HG03139 (cell line): ENCODE data around the gene TFG.

Source experiments
- ATAC-seq: cut with Tn5 transposase; IDR thresholded peaks from one replicate; pipeline ENCODE4 v1.9.1; 2021; ENCODE audit not compliant: unreplicated experiment

Gene TFG

GRCh38 chr3:100753846-100754245 lies 44.6 kb downstream of the TFG start:
- no peak for ATAC-seq

GRCh38 chr3:100754563-100755334 lies 45.5 kb downstream of the TFG start:
- ATAC-seq, result no peak

GRCh38 chr3:100756441-100756840 lies 47.1 kb downstream of the TFG start:
- no peak for ATAC-seq

GRCh38 chr3:100759159-100759558 lies 49.9 kb downstream of the TFG start:
- ATAC-seq, result no peak

- ATAC-seq, result no peak
Measured at GRCh38 chr3:100759950-100760349, 50.7 kb downstream of the TFG start.

- no peak for ATAC-seq
Measured at GRCh38 chr3:100760377-100760776, 51.1 kb downstream of the TFG start.

- peak; percentile 82 for ATAC-seq
Measured at GRCh38 chr3:100761211-100761942, 52.1 kb downstream of the TFG start.

GRCh38 chr3:100761951-100762350 lies 52.7 kb downstream of the TFG start:
- no peak for ATAC-seq

- ATAC-seq, result no peak
Measured at GRCh38 chr3:100765437-100765975, 56.2 kb downstream of the TFG start.

- no peak for ATAC-seq
Measured at GRCh38 chr3:100766069-100766468, 56.8 kb downstream of the TFG start.

- ATAC-seq, result no peak
Measured at GRCh38 chr3:100769693-100770092, 60.4 kb downstream of the TFG start.

GRCh38 chr3:100775226-100775625 lies 65.9 kb downstream of the TFG start:
- no peak for ATAC-seq

- ATAC-seq, result no peak
Measured at GRCh38 chr3:100775669-100776068, 66.4 kb downstream of the TFG start.

- ATAC-seq, result no peak
Measured at GRCh38 chr3:100776097-100776729, 66.9 kb downstream of the TFG start.

- no peak for ATAC-seq
Measured at GRCh38 chr3:100776746-100777145, 67.5 kb downstream of the TFG start.

GRCh38 chr3:100777271-100777670 lies 68.0 kb downstream of the TFG start:
- ATAC-seq, result no peak

GRCh38 chr3:100779480-100779879 lies 70.2 kb downstream of the TFG start:
- no peak for ATAC-seq

GRCh38 chr3:100780071-100780622 lies 70.9 kb downstream of the TFG start:
- ATAC-seq, result no peak

- no peak for ATAC-seq
Measured at GRCh38 chr3:100781301-100781700, 72.0 kb downstream of the TFG start.

GRCh38 chr3:100782348-100782747 lies 73.1 kb downstream of the TFG start:
- ATAC-seq, result no peak

GRCh38 chr3:100782906-100783305 lies 73.6 kb downstream of the TFG start:
- no peak for ATAC-seq
